Adrenal gland (tissue), 5 donors: ENCODE measurements around the gene SRSF4.

ENCODE experiments used
- POLR2A ChIP-seq, 2 donors: fragments of 450-650 bp; IDR thresholded peaks; one replicate each; pipeline ENCODE4 v1.6.1; 2017; ENCODE audit warnings: antibody characterized with exemption in 2 of 2, mild to moderate bottlenecking in 2 of 2, moderate library complexity in 1 of 2
- TF ChIP-seq, protein P1 (sequence below), 6 experiments: fragments of 450-650 bp in 4 of 6; fragments of 200-600 bp in 2 of 6; sonication (generic) in 1 of 6; IDR thresholded peaks; 1 replicate in 5 of 6; 2 replicates in 1 of 6; pipeline versions ENCODE4 v1.5.1 to v1.8.0; 2016 to 2021; ENCODE audit warnings: antibody characterized with exemption in 6 of 6, mild to moderate bottlenecking in 2 of 6, moderate library complexity in 1 of 6
- donor health status: DM: no; HTN: no; CAD: no.

GRCh38 chr1:29136391-29136915 lies 45.2 kb downstream of the SRSF4 start:
- TF ChIP-seq, protein P1, sequence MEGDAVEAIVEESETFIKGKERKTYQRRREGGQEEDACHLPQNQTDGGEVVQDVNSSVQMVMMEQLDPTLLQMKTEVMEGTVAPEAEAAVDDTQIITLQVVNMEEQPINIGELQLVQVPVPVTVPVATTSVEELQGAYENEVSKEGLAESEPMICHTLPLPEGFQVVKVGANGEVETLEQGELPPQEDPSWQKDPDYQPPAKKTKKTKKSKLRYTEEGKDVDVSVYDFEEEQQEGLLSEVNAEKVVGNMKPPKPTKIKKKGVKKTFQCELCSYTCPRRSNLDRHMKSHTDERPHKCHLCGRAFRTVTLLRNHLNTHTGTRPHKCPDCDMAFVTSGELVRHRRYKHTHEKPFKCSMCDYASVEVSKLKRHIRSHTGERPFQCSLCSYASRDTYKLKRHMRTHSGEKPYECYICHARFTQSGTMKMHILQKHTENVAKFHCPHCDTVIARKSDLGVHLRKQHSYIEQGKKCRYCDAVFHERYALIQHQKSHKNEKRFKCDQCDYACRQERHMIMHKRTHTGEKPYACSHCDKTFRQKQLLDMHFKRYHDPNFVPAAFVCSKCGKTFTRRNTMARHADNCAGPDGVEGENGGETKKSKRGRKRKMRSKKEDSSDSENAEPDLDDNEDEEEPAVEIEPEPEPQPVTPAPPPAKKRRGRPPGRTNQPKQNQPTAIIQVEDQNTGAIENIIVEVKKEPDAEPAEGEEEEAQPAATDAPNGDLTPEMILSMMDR (IDR thresholded peaks at IDR 0.05) = no peak
- TF ChIP-seq POLR2A (IDR thresholded peaks at IDR 0.05) = no peak
